K562 (cell line): ENCODE results near the gene DLGAP1. TPM values are rescaled to one million over a fixed set of nuclear protein-coding genes. Genes with fewer than 3 reads are reported as not detected.

Experiments
- ATAC-seq: fragments of 200-7000 bp; cut with Tn5 transposase; 3 replicates; pipeline ENCODE4 v1.9.1; 2020; ENCODE audit warnings: moderate library complexity
- BruUV-seq: library from RNA; stranded (reverse); fragments of 400-500 nt; replicated peaks from 2 replicates; lab custom pipeline; 2021; lab: Mats Ljungman, UMichigan
- CTCF ChIA-PET: fragments of 300-600 bp; formaldehyde crosslinking; extraction: SDS; loops from one replicate; lab custom pipeline; 2021; ENCODE audit warnings: low intra/inter-chr PET ratio; lab: Yijun Ruan, JAX
- POLR2A ChIA-PET: fragments of 300-600, 350-650 bp; sonication (Branson Sonifier 250); formaldehyde crosslinking; extraction: SDS; loops from one replicate; lab custom pipeline; 2021; ENCODE audit warnings: antibody characterized with exemption, inconsistent platforms; lab: Yijun Ruan, JAX
- DNase-seq, 4 experiments: peaks; one replicate each; pipeline versions ENCODE4 v3.0.0 to v3.0.0-alpha.2; 2011 to 2018; ENCODE audit warnings: low spot score in 3 of 4, mixed read lengths in 3 of 4; ENCODE audit errors: extremely low read depth in 1 of 4
- FAIRE-seq: peaks from 2 replicates; lab custom pipeline; 2011; peaks lifted over from hg19 to GRCh38; lab: Jason Lieb, UNC
- H2AFZ ChIP-seq: 2 replicates; pipeline ENCODE4 v1.6.0; 2011; ENCODE audit warnings: low read depth, low read length, control low read depth, inconsistent platforms
- H3K27ac ChIP-seq: fragments of 200-600 bp; 3 replicates; pipeline ENCODE4 v1.8.0; 2011; ENCODE audit warnings: low read depth, mild to moderate bottlenecking, control low read depth, inconsistent platforms, low read length, moderate library complexity, mixed read lengths; ENCODE audit errors: extremely low read depth
- H3K27me3 ChIP-seq, 2 experiments: fragments of 300-600 bp in 1 of 2; 2 replicates in 1 of 2; 3 replicates in 1 of 2; pipeline versions ENCODE4 v1.6.0 to v1.8.0; 2011; ENCODE audit warnings: inconsistent platforms in 2 of 2, low read length in 2 of 2, mild to moderate bottlenecking in 1 of 2, mixed read lengths in 1 of 2, moderate library complexity in 1 of 2; ENCODE audit not compliant: control insufficient read depth in 2 of 2, insufficient read depth in 2 of 2
- H3K36me3 ChIP-seq: fragments of 300-600 bp; 3 replicates; pipeline ENCODE4 v1.8.0; 2011; ENCODE audit warnings: mild to moderate bottlenecking, low read length, inconsistent platforms; ENCODE audit not compliant: control insufficient read depth, insufficient read depth
- H3K4me1 ChIP-seq, 2 experiments: fragments of 200-600 bp in 1 of 2; replicated peaks in 1 of 2; 2 replicates in 1 of 2; 3 replicates in 1 of 2; pipeline versions ENCODE4 v1.5.1 to v1.8.0; 2011; ENCODE audit warnings: inconsistent platforms in 2 of 2, low read length in 2 of 2, mild to moderate bottlenecking in 1 of 2, mixed read lengths in 1 of 2, moderate library complexity in 1 of 2; ENCODE audit not compliant: control insufficient read depth in 2 of 2, insufficient read depth in 2 of 2
- H3K4me2 ChIP-seq: 2 replicates; pipeline ENCODE4 v1.6.1; 2011; ENCODE audit warnings: low read length, control low read depth, inconsistent platforms, mixed read lengths; ENCODE audit not compliant: insufficient read depth
- H3K4me3 ChIP-seq: fragments of 200-600 bp; sonication (generic), shearing (Covaris generic); 2 replicates; pipeline ENCODE4 v1.5.1; 2016; ENCODE audit warnings: control low read depth, inconsistent platforms
- H3K79me2 ChIP-seq: fragments of 200-600 bp; 3 replicates; pipeline ENCODE4 v1.8.0; 2011; ENCODE audit warnings: low read length, inconsistent platforms; ENCODE audit not compliant: control insufficient read depth, insufficient read depth
- H3K9ac ChIP-seq, 2 experiments: 2 replicates each; pipeline versions ENCODE4 v1.6.0 to v1.6.1; 2011; ENCODE audit warnings: low read depth in 2 of 2, low read length in 2 of 2, control low read depth in 1 of 2, inconsistent platforms in 1 of 2, mild to moderate bottlenecking in 1 of 2, mixed read lengths in 1 of 2; ENCODE audit not compliant: insufficient read depth in 1 of 2
- H3K9me1 ChIP-seq: one replicate; pipeline ENCODE4 v1.6.0; 2011; ENCODE audit warnings: inconsistent platforms, mild to moderate bottlenecking, low read length, moderate library complexity; ENCODE audit not compliant: control insufficient read depth, insufficient read depth
- H3K9me3 ChIP-seq: replicated peaks from 2 replicates; pipeline ENCODE4 v1.5.1; 2011; ENCODE audit warnings: low read depth, low read length, inconsistent platforms; ENCODE audit not compliant: control insufficient read depth, insufficient read depth
- H4K20me1 ChIP-seq: replicated peaks from 2 replicates; pipeline ENCODE4 v1.6.1; 2011; ENCODE audit warnings: low read length, inconsistent platforms, mixed read lengths; ENCODE audit not compliant: control insufficient read depth, insufficient read depth
- CREM ChIP-seq: IDR thresholded peaks from 2 replicates; pipeline ENCODE4 v1.6.1; 2014; ENCODE audit warnings: antibody characterized with exemption, low read depth
- EHMT2 ChIP-seq: fragments of 450-650 bp; IDR thresholded peaks from 2 replicates; pipeline ENCODE4 v1.6.1; 2018; ENCODE audit warnings: antibody characterized with exemption
- FOXM1 ChIP-seq, 2 experiments: fragments of 450-650 bp in 1 of 2; sonication (generic) in 1 of 2; formaldehyde crosslinking in 1 of 2; IDR thresholded peaks; 2 replicates each; pipeline versions ENCODE4 v1.6.1 to v1.9.0; 2017 to 2022; ENCODE audit warnings: low read depth in 2 of 2, mild to moderate bottlenecking in 2 of 2, missing genetic modification reagents in 1 of 2, moderate library complexity in 1 of 2
- MTA1 ChIP-seq: fragments of 450-650 bp; IDR thresholded peaks from 2 replicates; pipeline ENCODE4 v1.6.1; 2017; ENCODE audit warnings: borderline replicate concordance
- TFAM ChIP-seq: fragments of 250-450 bp; sonication (Bioruptor Pico); conservative IDR thresholded peaks from 2 replicates; pipeline ENCODE4 v1.5.0; 2021; ENCODE audit warnings: mild to moderate bottlenecking, moderate library complexity
- ZNF717 ChIP-seq: fragments of 250-450 bp; sonication (Bioruptor Pico); IDR thresholded peaks from 2 replicates; pipeline ENCODE4 v1.5.0; 2021
- WGBS: fragments of 100-300 bp; shearing (Covaris generic); methylation state at CpG from one replicate; pipeline ENCODE4 v1.1.6; 2016; ENCODE audit warnings: low coverage, mixed read lengths; ENCODE audit not compliant: insufficient coverage; ENCODE audit errors: missing lambda C conversion rate; 5-methylcytosine and 5-hydroxymethylcytosine counted together
- in situ Hi-C: fragments of 300-500 bp; cut with MboI; formaldehyde crosslinking; loops from 4 replicates; pipeline ENCODE4 v1.15.0; 2018; ENCODE audit warnings: inconsistent platforms, mixed read lengths
- intact Hi-C: fragments of 100-400 bp; cut with micrococcal nuclease; formaldehyde crosslinking; loops from 2 replicates; pipeline ENCODE4 v1.14.2; 2022
- polyA plus RNA-seq, 8 experiments: library from polyadenylated mRNA; depleted of rRNA in 4 of 8; stranded (reverse) in 5 of 8; unstranded in 3 of 8; fragments of >200 nt; fragmentation: Nextera tagmentation in 2 of 8; fragmentation: Illumina TruSeq in 1 of 8; extraction: Ambion mirVana in 2 of 8; extraction: Trizol in 1 of 8; gene quantifications; 2 replicates each; pipeline versions ENCODE4 v1.2.1 to v1.2.3, GENCODE V29; 2011 to 2014; ENCODE audit warnings: inconsistent platforms in 1 of 8, missing spikeins in 1 of 8
- total RNA-seq, 7 experiments: library from RNA; depleted of rRNA in 6 of 7; stranded (reverse); fragments of >200 nt in 6 of 7; fragmentation: Illumina TruSeq in 2 of 7; extraction: Trizol in 2 of 7; gene quantifications; 2 replicates each; pipeline versions ENCODE4 v1.2.1 to v1.2.3, GENCODE V29; 2011 to 2021; ENCODE audit warnings: low replicate concordance in 1 of 7
- TF ChIP-seq, protein P1 (sequence below): fragments of 450-650 bp; IDR thresholded peaks from 2 replicates; pipeline ENCODE4 v1.6.1; 2017; ENCODE audit warnings: antibody characterized with exemption

Gene DLGAP1
- total and polyA plus RNA-seq, 9 of the 15 experiments (the other 6 are each of a cell fraction or from before 2014, with no cell fraction given): 0.04 to 0.22 (median 0.08) TPM

DNA sequence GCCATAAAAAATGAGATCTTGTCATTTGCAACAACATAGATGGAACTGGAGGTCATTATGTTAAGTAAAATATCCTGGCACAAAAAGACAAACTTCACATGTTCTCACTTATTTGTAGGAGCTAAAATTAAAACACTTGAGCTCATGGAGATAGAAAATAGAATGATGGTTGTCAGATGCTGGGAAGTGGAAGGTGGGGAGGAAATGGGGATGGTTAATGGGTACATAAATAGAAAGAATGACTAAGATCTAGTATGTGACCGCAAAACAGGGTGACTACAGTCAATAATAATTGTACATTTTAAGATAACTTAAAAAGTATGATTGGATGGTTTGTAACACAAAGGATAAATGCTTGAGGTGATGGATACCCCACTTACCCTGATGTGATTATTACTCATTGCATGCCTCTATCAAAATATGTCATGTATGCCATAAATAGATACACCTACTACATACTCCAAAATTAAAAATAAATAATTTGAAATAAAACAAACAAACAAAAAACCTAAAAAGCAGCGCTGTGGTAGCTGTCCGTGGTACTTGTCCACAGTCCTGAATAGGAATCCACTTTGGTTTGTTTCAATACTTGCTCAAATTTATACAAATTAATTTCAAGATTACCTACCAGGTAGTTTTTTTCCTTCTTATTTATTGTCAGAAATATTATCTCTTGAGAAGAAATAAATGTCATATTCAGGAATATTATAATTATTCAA is 224.5 kb downstream of the DLGAP1 start:
- CTCF ChIA-PET: no interaction called here
- no peak for FAIRE-seq
- intact Hi-C loops: no loop called here

More for the DNA sequence above, 224.5 kb downstream of the DLGAP1 start:
- 4% methylated on average over 3 of the region's 3 CpGs for WGBS
- no TSS peak for BruUV-seq
- Histone ChIP-seq H3K4me1 (no peaks in the 10 kb centered on the region), H4K20me1 (no peaks in the 10 kb centered on the region), H3K27me3 (no peaks in the 10 kb centered on the region), H3K4me3 (no peak overlapping the region), H3K9ac (no peak overlapping the region), H3K36me3 (no peaks in the 10 kb centered on the region), H3K9me1 (no peaks in the 10 kb centered on the region), H3K27ac (no peak overlapping the region), H3K9me3 (no peaks in the 10 kb centered on the region), H3K79me2 (no peaks in the 10 kb centered on the region), H2AFZ (no peak overlapping the region), H3K4me2 (no peak overlapping the region)
- ATAC-seq (no peak), DNase-seq (no peak)
- POLR2A ChIA-PET: interaction anchor here (0.6 kb wide), 1 partner anchor 27 kb away, joined by 3 read pairs; no protein-coding TSS in a partner anchor
- in situ Hi-C loops: no loop called here
- TF ChIP-seq TFAM (CRISPR knock-in tag) (no peak), FOXM1 (IDR thresholded peaks at IDR 0.05; ENCODE audit: low read depth) (no peak), FOXM1 (CRISPR knock-in tag; IDR thresholded peaks at IDR 0.05; ENCODE audit: low read depth) (no peak), CREM (no peak), EHMT2 (no peak), MTA1 (no peak), ZNF717 (CRISPR knock-in tag) (no peak)
- TF ChIP-seq, protein P1, sequence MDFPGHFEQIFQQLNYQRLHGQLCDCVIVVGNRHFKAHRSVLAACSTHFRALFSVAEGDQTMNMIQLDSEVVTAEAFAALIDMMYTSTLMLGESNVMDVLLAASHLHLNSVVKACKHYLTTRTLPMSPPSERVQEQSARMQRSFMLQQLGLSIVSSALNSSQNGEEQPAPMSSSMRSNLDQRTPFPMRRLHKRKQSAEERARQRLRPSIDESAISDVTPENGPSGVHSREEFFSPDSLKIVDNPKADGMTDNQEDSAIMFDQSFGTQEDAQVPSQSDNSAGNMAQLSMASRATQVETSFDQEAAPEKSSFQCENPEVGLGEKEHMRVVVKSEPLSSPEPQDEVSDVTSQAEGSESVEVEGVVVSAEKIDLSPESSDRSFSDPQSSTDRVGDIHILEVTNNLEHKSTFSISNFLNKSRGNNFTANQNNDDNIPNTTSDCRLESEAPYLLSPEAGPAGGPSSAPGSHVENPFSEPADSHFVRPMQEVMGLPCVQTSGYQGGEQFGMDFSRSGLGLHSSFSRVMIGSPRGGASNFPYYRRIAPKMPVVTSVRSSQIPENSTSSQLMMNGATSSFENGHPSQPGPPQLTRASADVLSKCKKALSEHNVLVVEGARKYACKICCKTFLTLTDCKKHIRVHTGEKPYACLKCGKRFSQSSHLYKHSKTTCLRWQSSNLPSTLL: no peak
